Measurements from ENCODE around the gene KRTAP10-2. TPM values are rescaled to one million over a fixed set of nuclear protein-coding genes. Genes with fewer than 3 reads are reported as not detected.
"Not testable (repeated sequence)": the region's sequence is repeated elsewhere in the genome, so short reads cannot be mapped to it uniquely, and the experiment has no call there.

The KRTAP10-2 gene
- polyA plus RNA-seq, 3 donors from 2014 or later = not detected

DNA sequence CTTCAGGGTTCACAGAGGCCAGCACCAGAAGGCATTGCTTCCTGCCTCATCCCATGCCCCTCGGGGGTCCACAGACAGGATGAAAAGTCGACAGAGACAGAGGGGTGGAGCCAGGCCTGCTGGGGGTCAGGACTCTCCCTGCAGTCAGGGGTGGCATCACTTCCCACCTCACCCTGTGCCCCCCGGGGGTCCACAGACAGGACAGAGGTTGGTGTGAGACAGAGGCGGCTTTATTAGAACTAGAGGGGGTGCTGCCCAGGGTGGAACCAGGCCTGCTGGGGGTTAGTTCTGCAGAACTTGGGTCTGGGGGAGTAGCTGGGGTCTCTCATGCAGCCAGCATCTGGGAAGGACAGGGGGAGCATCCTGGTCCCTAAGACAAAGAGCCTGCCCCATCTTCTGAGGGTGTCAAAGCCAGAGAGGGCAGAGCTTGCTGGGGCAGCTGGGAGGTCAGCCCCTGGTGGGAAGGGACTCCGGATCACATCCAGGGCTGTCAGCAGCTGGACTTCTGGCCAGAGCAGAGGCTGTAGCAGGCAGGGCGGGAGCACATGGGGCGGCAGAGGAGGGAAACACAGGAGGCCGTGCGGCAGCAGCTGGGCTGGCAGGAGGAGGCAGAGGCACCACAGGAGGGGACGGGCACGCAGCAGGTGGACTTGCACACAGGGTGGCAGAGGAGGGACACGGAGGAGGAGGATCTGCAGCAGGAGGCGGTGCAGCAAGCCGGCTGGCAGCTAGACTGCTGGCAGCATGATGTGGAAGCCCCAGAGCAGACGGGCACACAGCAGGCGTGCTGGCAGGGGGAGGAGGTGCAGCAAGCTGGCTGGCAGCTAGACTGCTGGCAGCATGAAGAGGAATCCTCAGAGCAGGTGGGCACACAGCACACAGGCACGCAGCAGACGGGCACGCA is 39.8 kb upstream of the KRTAP10-2 start:
- not testable (repeated sequence) for H3K4me1 Mint-ChIP-seq; H3K27me3 Mint-ChIP-seq (ENCODE audit: low read depth in 3 of 3); H3K36me3 Mint-ChIP-seq; H3K27ac Mint-ChIP-seq; H3K9me3 Mint-ChIP-seq; DNase-seq; H3K4me3 Mint-ChIP-seq

GRCh38 chr21:44590311-44590721 is 39.0 kb upstream of the KRTAP10-2 start:
- Mint-ChIP-seq H3K27me3 (ENCODE audit: low read depth in 3 of 3) (peaks cover 2 to 14% (median 12%) of the 10 kb centered on the region in 3 donors), H3K4me3 (no peak overlapping the region), H3K9me3 (no peaks in the 10 kb centered on the region), H3K36me3 (no peaks in the 10 kb centered on the region), H3K4me1 (no peaks in the 10 kb centered on the region), H3K27ac (no peak overlapping the region)
- DNase-seq = no peak

DNA sequence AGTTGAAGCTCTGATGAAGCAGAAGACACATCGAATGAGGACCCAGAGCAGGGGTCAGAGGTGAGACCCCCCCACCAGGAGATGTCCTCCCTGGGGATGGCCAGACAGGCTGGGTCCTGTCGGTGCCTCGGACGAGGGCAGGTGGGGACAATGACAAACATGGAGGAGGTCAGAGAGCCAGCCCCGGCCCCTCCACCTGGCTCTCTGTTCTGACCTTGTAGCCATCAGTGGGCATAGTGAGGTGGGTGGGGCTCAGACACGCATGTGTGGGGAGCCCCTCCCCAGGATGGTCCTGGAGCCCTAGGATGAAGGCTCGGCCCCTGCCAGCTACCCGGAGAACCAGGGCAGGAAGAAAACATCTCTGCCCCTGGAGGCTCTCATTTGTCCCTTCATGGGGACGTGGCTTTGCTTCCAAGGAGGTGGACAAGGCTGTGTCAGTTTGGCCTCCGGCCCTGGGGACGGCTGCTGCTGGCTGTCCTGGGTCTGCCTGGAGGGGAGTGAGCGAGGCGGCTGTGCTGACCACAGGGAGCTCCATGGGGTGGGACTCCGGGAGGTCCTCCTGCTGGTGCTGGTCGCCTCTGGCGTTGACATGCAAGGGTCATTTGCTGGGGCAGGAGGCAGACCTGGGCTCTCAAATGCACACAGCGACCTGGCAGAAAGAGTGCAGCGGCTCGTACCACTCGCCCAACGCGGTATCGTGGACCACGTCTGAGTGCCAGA is 38.4 kb upstream of the KRTAP10-2 start:
- no peaks in the 10 kb centered on the region for H3K9me3 Mint-ChIP-seq
- peaks cover 2 to 15% (median 14%) of the 10 kb centered on the region in 3 donors for H3K27me3 Mint-ChIP-seq (ENCODE audit: low read depth in 3 of 3)
- H3K36me3 Mint-ChIP-seq = no peaks in the 10 kb centered on the region
- H3K4me1 Mint-ChIP-seq = no peaks in the 10 kb centered on the region
- no peak overlapping the region for H3K4me3 Mint-ChIP-seq
- no peak for DNase-seq
- no peak overlapping the region for H3K27ac Mint-ChIP-seq

DNA sequence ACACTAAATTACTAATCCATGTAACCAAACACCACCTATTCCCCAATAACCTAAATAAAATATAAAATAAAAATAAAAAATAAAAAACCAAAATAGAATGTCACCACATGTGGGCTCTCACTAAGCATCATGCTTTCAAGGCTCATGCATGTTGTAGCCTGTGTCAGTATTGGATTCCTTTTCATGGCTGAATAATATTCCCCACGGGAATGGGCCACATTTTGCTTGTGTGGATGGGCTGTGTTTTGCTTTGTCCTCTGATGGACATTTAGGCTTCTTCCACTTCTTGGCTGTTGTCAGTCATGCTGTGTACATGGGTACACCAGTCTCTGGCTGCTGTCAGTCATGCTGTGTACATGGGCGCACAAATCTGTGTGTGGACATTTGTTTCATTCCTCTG is 37.8 kb upstream of the KRTAP10-2 start:
- Mint-ChIP-seq H3K4me1 (no peaks in the 10 kb centered on the region), H3K36me3 (no peaks in the 10 kb centered on the region), H3K27ac (no peak overlapping the region), H3K27me3 (ENCODE audit: low read depth in 3 of 3) (peaks cover 2 to 15% (median 14%) of the 10 kb centered on the region in 3 donors), H3K4me3 (no peak overlapping the region), H3K9me3 (peaks cover 0 to 1% (median 0%) of the 10 kb centered on the region in 6 donors)
- no peak for DNase-seq

GRCh38 chr21:44585892-44586291 is 34.6 kb upstream of the KRTAP10-2 start:
- Mint-ChIP-seq H3K4me3 (no peak overlapping the region), H3K9me3 (peaks cover 4 to 17% (median 10%) of the 10 kb centered on the region in 6 donors), H3K4me1 (no peaks in the 10 kb centered on the region), H3K27ac (no peak overlapping the region), H3K27me3 (ENCODE audit: low read depth in 3 of 3) (peaks cover 4 to 26% (median 16%) of the 10 kb centered on the region in 3 donors), H3K36me3 (no peaks in the 10 kb centered on the region)
- no peak for DNase-seq

GRCh38 chr21:44583800-44584147 is 32.5 kb upstream of the KRTAP10-2 start:
- Mint-ChIP-seq H3K4me3 (no peak overlapping the region), H3K36me3 (no peaks in the 10 kb centered on the region), H3K4me1 (no peaks in the 10 kb centered on the region), H3K27ac (no peak overlapping the region), H3K9me3 (peaks cover 6 to 19% (median 14%) of the 10 kb centered on the region in 6 donors), H3K27me3 (ENCODE audit: low read depth in 3 of 3) (peaks cover 4 to 28% (median 18%) of the 10 kb centered on the region in 3 donors)
- DNase-seq = no peak

DNA sequence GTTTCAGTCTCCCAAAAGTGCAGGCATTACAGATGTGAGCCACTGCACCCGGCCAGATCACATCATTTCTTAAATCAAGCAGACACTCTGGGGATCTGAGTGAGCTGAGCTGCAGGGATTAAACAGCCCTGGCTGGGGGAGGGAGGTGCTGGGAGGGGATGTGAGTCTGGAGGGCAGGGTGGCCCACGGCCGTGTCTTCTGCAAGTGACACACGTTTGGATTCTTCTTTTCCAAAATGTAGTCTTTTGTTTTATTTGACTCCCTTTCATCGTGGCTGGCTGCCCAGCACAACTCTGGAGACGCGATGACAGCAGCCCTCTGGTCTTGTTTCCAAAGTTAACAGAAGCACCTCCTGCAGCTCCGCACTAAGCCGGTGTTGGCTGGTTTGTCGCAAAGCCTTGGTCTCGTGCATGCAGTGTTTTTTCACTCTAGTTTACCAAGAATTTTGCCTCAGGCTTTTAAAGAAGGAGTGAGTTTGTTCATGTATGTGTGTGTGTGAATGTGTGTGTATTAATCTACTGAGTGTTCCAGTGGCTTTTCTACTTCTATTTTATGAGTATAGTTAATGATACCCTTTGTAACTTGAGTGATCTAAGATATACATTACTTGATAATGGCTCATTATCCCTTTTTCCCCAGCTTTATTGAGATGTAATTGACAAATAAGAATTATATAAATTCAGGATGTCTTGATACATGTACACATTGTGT is 31.9 kb upstream of the KRTAP10-2 start:
- Mint-ChIP-seq H3K36me3 (peaks cover 0 to under 1% (median 0%) of the 10 kb centered on the region in 3 donors), H3K27me3 (ENCODE audit: low read depth in 3 of 3) (peaks cover 4 to 28% (median 18%) of the 10 kb centered on the region in 3 donors), H3K27ac (no peak overlapping the region), H3K9me3 (peaks cover 6 to 19% (median 14%) of the 10 kb centered on the region in 6 donors), H3K4me3 (no peak overlapping the region), H3K4me1 (no peaks in the 10 kb centered on the region)
- DNase-seq = no peak

GRCh38 chr21:44582055-44582454 is 30.8 kb upstream of the KRTAP10-2 start:
- no peaks in the 10 kb centered on the region for H3K4me1 Mint-ChIP-seq
- H3K4me3 Mint-ChIP-seq = no peak overlapping the region
- H3K9me3 Mint-ChIP-seq = peaks cover 6 to 19% (median 17%) of the 10 kb centered on the region in 6 donors
- no peak for DNase-seq
- H3K36me3 Mint-ChIP-seq = peaks cover 0 to 6% (median 3%) of the 10 kb centered on the region in 3 donors
- no peak overlapping the region for H3K27ac Mint-ChIP-seq
- H3K27me3 Mint-ChIP-seq (ENCODE audit: low read depth in 3 of 3) = peaks cover 4 to 27% (median 12%) of the 10 kb centered on the region in 3 donors

DNA sequence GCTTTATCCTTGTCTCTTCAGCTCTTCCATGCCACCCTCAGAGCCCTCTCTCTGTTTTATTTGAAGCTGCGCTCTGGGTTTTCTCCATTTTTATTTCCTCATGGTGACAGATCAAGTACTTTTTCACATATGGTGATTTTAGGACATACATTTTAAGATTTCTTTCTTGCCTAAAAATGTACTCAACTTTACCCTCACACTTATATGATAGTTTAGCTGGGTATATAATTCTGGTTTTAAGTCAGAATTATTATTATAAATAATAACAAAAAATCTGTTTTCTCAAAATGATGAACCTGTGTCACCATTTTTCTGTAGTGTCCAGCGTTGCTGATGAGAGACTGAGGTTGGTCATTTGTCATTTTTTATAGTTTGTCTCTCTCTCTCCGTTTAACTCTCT is 29.9 kb upstream of the KRTAP10-2 start:
- H3K27ac Mint-ChIP-seq = no peak overlapping the region
- peaks cover 0 to 6% (median 3%) of the 10 kb centered on the region in 3 donors for H3K36me3 Mint-ChIP-seq
- peaks cover 6 to 24% (median 18%) of the 10 kb centered on the region in 6 donors for H3K9me3 Mint-ChIP-seq
- H3K27me3 Mint-ChIP-seq (ENCODE audit: low read depth in 3 of 3) = peaks cover 4 to 20% (median 11%) of the 10 kb centered on the region in 3 donors
- no peaks in the 10 kb centered on the region for H3K4me1 Mint-ChIP-seq
- DNase-seq = no peak
- no peak overlapping the region for H3K4me3 Mint-ChIP-seq

- not testable (repeated sequence) for H3K36me3 Mint-ChIP-seq, H3K4me1 Mint-ChIP-seq, DNase-seq
- peak within 1 kb of the TSS in 2 of 5 donors; percentile 18 to 21 for H3K4me3 Mint-ChIP-seq
- H3K27ac Mint-ChIP-seq = peak within 1 kb of the TSS in 1 of 6 donors; percentile 39
- peaks cover 10 to 24% (median 18%) of the 10 kb centered on the region in 6 donors for H3K9me3 Mint-ChIP-seq
- H3K27me3 Mint-ChIP-seq (ENCODE audit: low read depth in 3 of 3) = peaks cover 4 to 14% (median 9%) of the 10 kb centered on the region in 3 donors
These were observed 29.0 kb upstream of the KRTAP10-2 start, which contains the start of gene KRTAP10-5 for GRCh38 chr21:44580231-44580821. Gene KRTAP10-5 (minus strand): TSS chr21:44580604. CDS start chr21:44580578, 26 bp downstream.

- Mint-ChIP-seq H3K4me1 (no peaks in the 10 kb centered on the region), H3K27me3 (ENCODE audit: low read depth in 3 of 3) (peaks cover 4 to 13% (median 7%) of the 10 kb centered on the region in 3 donors), H3K27ac (no peak overlapping the region), H3K36me3 (peaks cover 0 to 6% (median 3%) of the 10 kb centered on the region in 3 donors), H3K4me3 (peak overlapping the region in 1 of 5 donors; percentile 21), H3K9me3 (peaks cover 10 to 24% (median 18%) of the 10 kb centered on the region in 6 donors)
- DNase-seq = no peak
These were observed 28.5 kb upstream of the KRTAP10-2 start for GRCh38 chr21:44579833-44580144.

GRCh38 chr21:44579056-44579832 is 27.9 kb upstream of the KRTAP10-2 start:
- Mint-ChIP-seq H3K4me1 (no peaks in the 10 kb centered on the region), H3K4me3 (no peak overlapping the region), H3K27ac (no peak overlapping the region), H3K36me3 (peaks cover 0 to 6% (median 3%) of the 10 kb centered on the region in 3 donors), H3K27me3 (ENCODE audit: low read depth in 3 of 3) (peaks cover 4 to 15% (median 7%) of the 10 kb centered on the region in 3 donors), H3K9me3 (peaks cover 9 to 24% (median 18%) of the 10 kb centered on the region in 6 donors)
- no peak for DNase-seq

All from immature natural killer cell (primary cell).